Ascending aorta (tissue), 2 donors: ENCODE data around the gene ALOX12B. TPM values are rescaled to one million over a fixed set of nuclear protein-coding genes. Genes with fewer than 3 reads are reported as not detected.
A peak's percentile ranks its signal among the peaks of the same experiment; 100 is the strongest.

Experiments
- DNase-seq, 2 donors: peaks; one replicate each; pipeline ENCODE4 v3.0.0-alpha.2; 2019; ENCODE audit warnings: low spot score in 2 of 2
- H3K27ac ChIP-seq, 2 donors: fragments of 200-600 bp; sonication (generic); one replicate each; pipeline ENCODE4 v1.5.1; 2016 to 2017; ENCODE audit warnings: mild to moderate bottlenecking in 1 of 2
- H3K27me3 ChIP-seq: fragments of 200-600 bp; sonication (generic); one replicate; pipeline ENCODE4 v1.5.1; 2017
- H3K36me3 ChIP-seq, 2 donors: fragments of 200-600 bp; sonication (generic); one replicate each; pipeline ENCODE4 v1.5.1; 2016
- H3K4me1 ChIP-seq, 2 donors: fragments of 200-600 bp; sonication (generic); one replicate each; pipeline ENCODE4 v1.5.1; 2016 to 2017; ENCODE audit warnings: mild to moderate bottlenecking in 1 of 2
- H3K4me3 ChIP-seq, 2 donors: fragments of 200-600 bp; sonication (generic); one replicate each; pipeline ENCODE4 v1.5.1; 2016 to 2017; ENCODE audit warnings: mild to moderate bottlenecking in 1 of 2
- H3K9me3 ChIP-seq, 2 donors: fragments of 200-600 bp; sonication (generic); one replicate each; pipeline ENCODE4 v1.5.1; 2016
- CTCF ChIP-seq, 3 experiments: fragments of 200-600 bp in 2 of 3; fragments of 450-650 bp in 1 of 3; sonication (generic) in 2 of 3; IDR thresholded peaks; one replicate each; pipeline ENCODE4 v1.5.1; 2016 to 2019; ENCODE audit warnings: antibody characterized with exemption in 3 of 3, mild to moderate bottlenecking in 1 of 3, moderate library complexity in 1 of 3
- intact Hi-C: fragments of 100-400 bp; cut with DNase I; formaldehyde crosslinking; loops from one replicate; pipeline ENCODE4 v1.15.1; 2023
- total RNA-seq: library from RNA; depleted of rRNA; stranded (reverse); fragments of >200 nt; gene quantifications from one replicate; pipeline ENCODE4 v1.1.0, GENCODE V29; 2016

ALOX12B gene
- total RNA-seq, 1 donor from 2014 or later: not detected

GRCh38 chr17:8048736-8049135, 38.8 kb downstream of the ALOX12B start:
- no peaks in the 10 kb centered on the region for H3K27me3 ChIP-seq
- no peak for TF ChIP-seq CTCF (IDR thresholded peaks at IDR 0.05)
- H3K36me3 ChIP-seq: no peaks in the 10 kb centered on the region
- intact Hi-C loops: no loop called here
- no peak for DNase-seq
- no peak overlapping the region for H3K4me3 ChIP-seq
- no peaks in the 10 kb centered on the region for H3K4me1 ChIP-seq
- H3K27ac ChIP-seq: no peak overlapping the region
- H3K9me3 ChIP-seq: no peaks in the 10 kb centered on the region

GRCh38 chr17:8048236-8048635, 39.3 kb downstream of the ALOX12B start:
- Histone ChIP-seq H3K27me3 (no peaks in the 10 kb centered on the region), H3K4me1 (no peaks in the 10 kb centered on the region), H3K36me3 (no peaks in the 10 kb centered on the region), H3K9me3 (no peaks in the 10 kb centered on the region), H3K4me3 (no peak overlapping the region), H3K27ac (no peak overlapping the region)
- DNase-seq: peak in 1 of 2 donors; percentile 41
- TF ChIP-seq CTCF (IDR thresholded peaks at IDR 0.05): no peak
- intact Hi-C loops: no loop called here

GRCh38 chr17:8047769-8048110, 39.8 kb downstream of the ALOX12B start:
- intact Hi-C loops: no loop called here
- Histone ChIP-seq H3K27ac (no peak overlapping the region), H3K27me3 (no peaks in the 10 kb centered on the region), H3K36me3 (no peaks in the 10 kb centered on the region), H3K4me3 (no peak overlapping the region), H3K4me1 (no peaks in the 10 kb centered on the region), H3K9me3 (no peaks in the 10 kb centered on the region)
- DNase-seq: no peak
- no peak for TF ChIP-seq CTCF (IDR thresholded peaks at IDR 0.05)

- H3K27ac ChIP-seq: no peak overlapping the region
- DNase-seq: peak in 1 of 2 donors; percentile 57
- no peaks in the 10 kb centered on the region for H3K9me3 ChIP-seq
- H3K4me3 ChIP-seq: no peak overlapping the region
- intact Hi-C loops: no loop called here
- no peaks in the 10 kb centered on the region for H3K4me1 ChIP-seq
- TF ChIP-seq CTCF (IDR thresholded peaks at IDR 0.05): no peak
- no peaks in the 10 kb centered on the region for H3K27me3 ChIP-seq
- H3K36me3 ChIP-seq: no peaks in the 10 kb centered on the region
Observed at GRCh38 chr17:8046929-8047768, 40.4 kb downstream of the ALOX12B start.

- Histone ChIP-seq H3K27me3 (no peaks in the 10 kb centered on the region), H3K27ac (no peak overlapping the region), H3K4me1 (no peaks in the 10 kb centered on the region), H3K9me3 (no peaks in the 10 kb centered on the region), H3K4me3 (no peak overlapping the region), H3K36me3 (no peaks in the 10 kb centered on the region)
- DNase-seq: peak in 1 of 2 donors; percentile 54
- no peak for TF ChIP-seq CTCF (IDR thresholded peaks at IDR 0.05)
- intact Hi-C loops: no loop called here
Observed at GRCh38 chr17:8046306-8046928, 41.1 kb downstream of the ALOX12B start.
